ENCODE measurements around the gene PHGDH. TPM values are rescaled to one million over a fixed set of nuclear protein-coding genes. Genes with fewer than 3 reads are reported as not detected.

Gene PHGDH
- total RNA-seq, 1 donor from 2014 or later: 146 TPM

GRCh38 chr1:119787776-119788175 is 76.0 kb downstream of the PHGDH start:
- no peak for TF ChIP-seq CTCF (conservative IDR thresholded peaks at IDR 0.05; ENCODE audit: low read depth, low read length)
- no peak overlapping the region for H3K4me3 ChIP-seq (ENCODE audit: low read depth, low read length)
- no peak for DNase-seq (ENCODE audit: low read depth)

- DNase-seq (ENCODE audit: low read depth): no peak
- H3K4me3 ChIP-seq (ENCODE audit: low read depth, low read length): no peak overlapping the region
- TF ChIP-seq CTCF (conservative IDR thresholded peaks at IDR 0.05; ENCODE audit: low read depth, low read length): no peak
These were observed 78.9 kb downstream of the PHGDH start for GRCh38 chr1:119790451-119791198.

DNA sequence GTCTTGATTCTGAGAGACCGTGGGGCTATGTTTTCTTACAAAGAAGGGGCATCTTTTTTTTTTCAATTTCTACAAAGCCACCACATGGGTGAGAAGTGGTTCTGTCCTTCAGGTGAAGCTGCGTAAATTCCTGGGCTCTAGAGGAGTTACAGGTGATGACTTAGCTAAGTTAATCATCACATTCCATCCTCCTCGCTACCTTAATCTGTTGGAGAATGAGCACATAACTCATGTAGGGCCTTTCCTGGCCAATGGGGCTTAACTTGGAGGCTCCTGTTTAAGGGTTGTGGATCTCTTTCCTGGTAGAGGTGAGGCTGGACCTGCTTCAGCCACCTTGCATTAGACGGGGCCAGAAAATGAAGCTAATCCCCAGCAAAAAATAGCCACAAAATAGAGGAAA is 79.6 kb downstream of the PHGDH start:
- no peak for TF ChIP-seq CTCF (conservative IDR thresholded peaks at IDR 0.05; ENCODE audit: low read depth, low read length)
- DNase-seq (ENCODE audit: low read depth): no peak
- H3K4me3 ChIP-seq (ENCODE audit: low read depth, low read length): no peak overlapping the region

Other genes starting within 250 kb of the PHGDH start
- 0.07 TPM in 1 of 2 replicates, not detected in the other for gene HSD3B1, start 204.7 kb upstream of the PHGDH start, total RNA-seq
- gene ZNF697, start 63.7 kb upstream of the PHGDH start, total RNA-seq: 5.7 and 6.8 TPM in 2 replicates
- not detected in 2 replicates for gene HMGCS2, start 57.0 kb downstream of the PHGDH start, total RNA-seq
- not detected in 2 replicates for gene REG4, start 99.5 kb downstream of the PHGDH start, total RNA-seq
- gene ADAM30, start 184.6 kb downstream of the PHGDH start, total RNA-seq: not detected in 2 replicates